HG03175 (cell line): ENCODE results near the gene ORAI3.
"Not testable (repeated sequence)": the region's sequence is repeated elsewhere in the genome, so short reads cannot be mapped to it uniquely, and the experiment has no call there.

ENCODE experiments used
- ATAC-seq: cut with Tn5 transposase; IDR thresholded peaks from one replicate; pipeline ENCODE4 v1.9.1; 2021; ENCODE audit warnings: mild to moderate bottlenecking, moderate library complexity; ENCODE audit not compliant: unreplicated experiment

ORAI3 gene

GRCh38 chr16:30923554-30924075 is 25.3 kb upstream of the ORAI3 start, which contains the start of gene FBXL19:
FBXL19 (plus strand) TSS chr16:30923572; CDS start chr16:30925755, 2,183 bp downstream.
- ATAC-seq: no peak

GRCh38 chr16:30924076-30924912 is 24.6 kb upstream of the ORAI3 start:
- ATAC-seq: no peak

DNA sequence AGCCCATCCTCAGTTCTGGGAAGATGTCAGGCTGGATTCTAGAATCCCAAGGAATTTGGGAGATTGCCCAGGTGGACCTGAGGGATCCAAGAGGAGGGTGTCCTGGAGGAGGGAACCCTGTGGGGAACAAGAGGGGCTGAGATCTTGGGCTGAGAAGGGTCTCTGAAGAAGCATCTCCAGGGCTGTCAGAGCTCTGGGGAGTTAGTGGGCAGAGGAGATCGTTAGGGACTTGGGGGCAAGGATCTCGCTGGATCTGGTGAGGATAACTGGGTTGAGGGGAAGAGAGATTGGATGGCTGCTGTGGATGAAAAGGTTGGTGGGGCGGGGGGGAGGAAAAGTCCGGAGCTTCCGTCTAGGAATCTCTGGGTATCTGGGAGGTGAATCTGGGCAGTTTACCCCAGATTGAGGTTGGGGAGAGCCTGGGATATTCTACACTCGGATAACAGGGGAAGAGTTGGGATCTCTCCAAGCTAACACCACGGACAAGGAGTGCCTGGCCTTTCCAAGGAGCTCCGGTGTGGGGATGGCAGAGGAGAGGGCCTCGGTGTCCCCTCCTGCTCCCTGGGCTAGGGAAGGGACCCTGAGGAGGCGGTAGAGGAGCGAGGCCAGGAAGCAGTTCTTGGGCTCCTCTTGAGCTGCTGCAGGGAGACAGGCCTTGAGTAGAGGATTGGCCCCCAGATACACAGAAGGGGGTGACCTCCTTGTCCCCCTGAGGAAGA is 23.8 kb upstream of the ORAI3 start:
- no peak for ATAC-seq

- ATAC-seq: no peak
These were observed 23.3 kb upstream of the ORAI3 start for GRCh38 chr16:30925632-30925987.

- no peak for ATAC-seq
These were observed 22.7 kb upstream of the ORAI3 start for GRCh38 chr16:30925995-30926811.

DNA sequence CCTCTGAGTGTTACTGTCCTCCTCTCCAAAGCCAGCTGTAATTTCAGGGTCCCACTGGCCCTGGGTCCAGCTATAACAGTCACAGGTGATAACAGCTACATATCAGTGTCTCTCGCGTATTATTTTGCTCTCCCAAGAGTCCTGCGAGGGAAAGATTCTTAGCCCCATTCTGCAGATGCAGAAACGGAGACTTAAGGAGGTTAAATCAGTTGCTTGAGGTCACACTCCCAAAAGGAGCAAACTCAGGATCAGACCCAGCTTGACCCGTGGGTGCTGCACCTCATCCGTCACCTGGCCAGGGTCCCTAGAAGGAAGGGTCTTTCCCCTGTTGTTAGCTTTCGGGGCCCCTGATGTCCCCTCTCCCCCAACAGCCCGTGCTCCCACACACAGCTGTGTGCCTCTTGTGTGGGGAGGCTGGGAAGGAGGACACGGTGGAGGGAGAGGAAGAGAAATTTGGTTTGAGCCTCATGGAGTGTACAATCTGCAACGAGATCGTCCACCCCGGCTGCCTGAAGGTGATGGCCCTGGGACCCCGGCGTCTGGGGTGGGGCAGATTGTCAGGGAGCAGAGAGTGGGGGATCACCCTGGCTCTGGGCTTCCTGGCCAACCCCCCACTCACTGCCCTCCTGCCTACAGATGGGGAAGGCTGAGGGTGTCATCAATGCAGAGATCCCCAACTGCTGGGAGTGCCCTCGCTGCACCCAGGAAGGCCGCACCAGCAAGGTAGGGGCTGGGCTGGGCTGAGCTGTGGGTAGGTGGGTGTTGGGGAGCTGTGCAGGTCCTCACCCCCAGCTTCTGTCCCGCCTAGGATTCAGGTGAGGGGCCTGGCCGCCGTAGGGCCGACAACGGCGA is 21.7 kb upstream of the ORAI3 start:
- ATAC-seq: no peak

- no peak for ATAC-seq
These were observed 21.0 kb upstream of the ORAI3 start for GRCh38 chr16:30927789-30928378.

GRCh38 chr16:30928390-30928789 is 20.5 kb upstream of the ORAI3 start:
- ATAC-seq: no peak

DNA sequence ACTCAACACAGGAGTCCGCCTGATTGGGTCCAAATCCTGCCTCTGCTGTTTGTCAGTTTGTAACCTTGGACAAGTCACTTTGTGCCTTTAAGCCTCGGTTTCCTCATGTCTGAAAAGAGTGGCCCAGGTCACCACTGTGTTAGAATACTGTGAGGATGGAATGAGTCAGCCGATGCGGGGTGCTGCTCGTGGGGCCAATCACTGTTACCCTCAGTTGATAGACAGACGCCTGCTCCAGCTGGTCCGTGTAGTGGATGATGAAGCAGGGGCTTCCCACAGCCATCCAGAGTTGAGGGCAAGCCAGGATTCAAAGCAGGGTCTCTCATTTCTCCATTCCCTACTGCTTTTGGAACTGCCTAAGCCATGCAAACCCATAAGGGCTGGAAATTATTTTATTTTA is 19.7 kb upstream of the ORAI3 start:
- ATAC-seq: no peak

DNA sequence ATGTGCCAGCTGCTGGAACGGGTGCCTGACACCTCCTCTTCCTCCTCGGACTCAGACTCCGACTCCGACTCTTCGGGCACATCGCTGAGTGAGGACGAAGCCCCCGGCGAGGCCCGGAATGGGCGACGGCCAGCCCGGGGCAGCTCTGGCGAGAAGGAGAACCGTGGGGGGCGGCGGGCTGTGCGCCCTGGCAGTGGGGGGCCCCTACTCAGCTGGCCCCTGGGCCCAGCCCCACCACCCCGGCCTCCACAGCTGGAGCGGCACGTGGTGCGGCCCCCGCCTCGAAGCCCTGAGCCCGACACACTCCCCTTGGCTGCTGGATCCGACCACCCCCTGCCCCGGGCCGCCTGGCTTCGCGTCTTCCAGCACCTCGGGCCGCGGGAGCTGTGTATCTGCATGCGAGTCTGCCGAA is 18.7 kb upstream of the ORAI3 start:
- no peak for ATAC-seq

DNA sequence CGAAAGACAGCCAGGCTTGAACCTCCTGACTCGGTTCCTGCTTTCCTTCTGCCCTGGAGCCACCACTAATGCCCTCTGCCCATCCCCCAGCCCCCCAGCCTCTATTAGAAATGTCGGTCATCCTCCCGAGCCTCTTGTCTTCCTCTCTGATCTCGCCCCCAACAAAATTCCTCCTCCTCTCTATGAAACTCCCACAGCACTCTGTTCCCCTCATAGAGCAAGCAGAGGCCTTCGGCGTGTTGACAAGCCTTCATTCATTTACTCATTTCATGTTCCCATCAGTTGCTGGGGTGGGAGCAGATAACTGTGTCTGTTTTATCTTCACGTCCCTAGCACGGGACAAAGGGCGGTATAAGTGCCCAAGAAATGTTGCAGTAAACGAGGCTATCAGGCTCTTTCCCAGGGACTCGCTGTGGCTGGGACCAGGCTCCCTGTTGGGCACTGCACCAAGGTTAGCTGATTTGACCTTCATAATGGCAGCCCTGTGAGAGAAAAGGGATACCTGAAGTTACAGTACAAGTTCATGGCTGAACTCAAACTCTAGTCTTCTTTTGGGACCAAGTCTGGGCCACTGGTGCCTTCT is 17.7 kb upstream of the ORAI3 start:
- ATAC-seq: no peak

GRCh38 chr16:30934827-30935557 is 13.9 kb upstream of the ORAI3 start:
- no peak for ATAC-seq

GRCh38 chr16:30937692-30938091 is 11.2 kb upstream of the ORAI3 start:
- ATAC-seq: no peak

- ATAC-seq: not testable (repeated sequence)
These were observed 9.3 kb upstream of the ORAI3 start for GRCh38 chr16:30939571-30939970.

GRCh38 chr16:30941600-30942425 is 7.1 kb upstream of the ORAI3 start:
- peak; percentile 96 for ATAC-seq

DNA sequence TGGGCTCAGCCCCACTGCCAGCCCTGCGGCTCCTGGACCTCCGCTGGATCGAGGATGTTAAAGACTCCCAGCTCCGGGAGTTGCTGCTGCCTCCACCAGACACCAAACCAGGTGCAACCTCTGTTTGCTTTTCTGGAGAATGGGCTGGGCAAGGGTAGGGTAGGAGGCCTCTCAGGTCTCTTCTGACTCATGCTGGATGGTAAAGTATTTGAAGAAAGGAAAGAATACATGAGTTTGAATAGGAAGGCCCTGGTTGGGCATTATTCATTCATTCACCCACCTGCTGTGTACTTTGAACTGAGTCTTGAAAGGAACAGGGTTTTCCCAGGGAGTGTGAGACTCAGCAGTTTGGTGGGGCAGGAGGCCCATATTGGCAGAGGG is 6.5 kb upstream of the ORAI3 start:
- no peak for ATAC-seq

DNA sequence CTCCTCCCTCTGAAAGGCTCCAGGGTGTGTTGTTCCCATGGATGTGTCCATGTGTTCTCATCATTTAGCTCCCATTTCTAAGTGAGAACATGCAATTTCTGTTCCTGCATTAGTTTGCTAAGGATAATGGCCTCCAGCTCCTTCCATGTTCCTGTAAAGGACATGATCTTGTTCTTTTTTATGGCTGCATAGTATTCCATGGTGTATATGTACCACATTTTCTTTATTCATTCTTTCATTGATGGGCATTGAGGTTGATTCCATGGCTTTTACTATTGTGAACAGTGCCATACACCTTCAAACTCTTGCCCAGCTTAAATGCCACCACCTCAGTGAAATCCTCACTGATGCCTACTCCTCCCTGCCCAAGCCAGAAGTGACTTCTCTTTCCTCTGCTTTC is 4.5 kb upstream of the ORAI3 start:
- ATAC-seq: no peak
